HG03460 (cell line): ENCODE data around the gene PAK6.

Experiments
- ATAC-seq: cut with Tn5 transposase; IDR thresholded peaks from one replicate; pipeline ENCODE4 v1.9.1; 2021; ENCODE audit not compliant: unreplicated experiment

PAK6 gene

GRCh38 chr15:40290918-40291574 is 52.2 kb downstream of the PAK6 start:
- ATAC-seq, result no peak

- ATAC-seq, result no peak
These were observed 53.4 kb downstream of the PAK6 start for GRCh38 chr15:40292246-40292645.

- ATAC-seq, result no peak
These were observed 54.1 kb downstream of the PAK6 start for GRCh38 chr15:40293006-40293405.

- ATAC-seq, result no peak
These were observed 55.3 kb downstream of the PAK6 start for GRCh38 chr15:40293905-40294895.

GRCh38 chr15:40295297-40295696 is 56.4 kb downstream of the PAK6 start:
- no peak for ATAC-seq

- ATAC-seq, result no peak
These were observed 57.2 kb downstream of the PAK6 start for GRCh38 chr15:40295877-40296560.

- no peak for ATAC-seq
These were observed 57.8 kb downstream of the PAK6 start for GRCh38 chr15:40296561-40297230.

- ATAC-seq, result no peak
These were observed 58.5 kb downstream of the PAK6 start for GRCh38 chr15:40297356-40297755.

GRCh38 chr15:40298216-40298935 is 59.5 kb downstream of the PAK6 start:
- ATAC-seq, result no peak

GRCh38 chr15:40300367-40300766 is 61.5 kb downstream of the PAK6 start:
- ATAC-seq, result no peak

- no peak for ATAC-seq
These were observed 61.9 kb downstream of the PAK6 start for GRCh38 chr15:40300771-40301170.

- no peak for ATAC-seq
These were observed 62.8 kb downstream of the PAK6 start for GRCh38 chr15:40301467-40302179.

GRCh38 chr15:40302288-40302886 is 63.5 kb downstream of the PAK6 start:
- ATAC-seq, result no peak

GRCh38 chr15:40302981-40303380 is 64.1 kb downstream of the PAK6 start:
- no peak for ATAC-seq

- ATAC-seq, result no peak
These were observed 64.7 kb downstream of the PAK6 start for GRCh38 chr15:40303576-40303975.

GRCh38 chr15:40305281-40305680 is 66.4 kb downstream of the PAK6 start:
- ATAC-seq, result no peak

GRCh38 chr15:40306371-40306770 is 67.5 kb downstream of the PAK6 start:
- no peak for ATAC-seq

GRCh38 chr15:40306908-40307307 is 68.0 kb downstream of the PAK6 start:
- no peak for ATAC-seq
